GM03348 (cell line): ENCODE measurements around the gene TRAF2.
"Not testable (repeated sequence)": the region's sequence is repeated elsewhere in the genome, so short reads cannot be mapped to it uniquely, and the experiment has no call there.

Experiments
- DNase-seq: peaks from one replicate; pipeline ENCODE4 v3.0.0; 2012; ENCODE audit warnings: low spot score

The TRAF2 gene

GRCh38 chr9:136857581-136858412 lies 28.5 kb upstream of the TRAF2 start:
- no peak for DNase-seq

GRCh38 chr9:136858452-136858843 lies 27.9 kb upstream of the TRAF2 start:
- no peak for DNase-seq

DNA sequence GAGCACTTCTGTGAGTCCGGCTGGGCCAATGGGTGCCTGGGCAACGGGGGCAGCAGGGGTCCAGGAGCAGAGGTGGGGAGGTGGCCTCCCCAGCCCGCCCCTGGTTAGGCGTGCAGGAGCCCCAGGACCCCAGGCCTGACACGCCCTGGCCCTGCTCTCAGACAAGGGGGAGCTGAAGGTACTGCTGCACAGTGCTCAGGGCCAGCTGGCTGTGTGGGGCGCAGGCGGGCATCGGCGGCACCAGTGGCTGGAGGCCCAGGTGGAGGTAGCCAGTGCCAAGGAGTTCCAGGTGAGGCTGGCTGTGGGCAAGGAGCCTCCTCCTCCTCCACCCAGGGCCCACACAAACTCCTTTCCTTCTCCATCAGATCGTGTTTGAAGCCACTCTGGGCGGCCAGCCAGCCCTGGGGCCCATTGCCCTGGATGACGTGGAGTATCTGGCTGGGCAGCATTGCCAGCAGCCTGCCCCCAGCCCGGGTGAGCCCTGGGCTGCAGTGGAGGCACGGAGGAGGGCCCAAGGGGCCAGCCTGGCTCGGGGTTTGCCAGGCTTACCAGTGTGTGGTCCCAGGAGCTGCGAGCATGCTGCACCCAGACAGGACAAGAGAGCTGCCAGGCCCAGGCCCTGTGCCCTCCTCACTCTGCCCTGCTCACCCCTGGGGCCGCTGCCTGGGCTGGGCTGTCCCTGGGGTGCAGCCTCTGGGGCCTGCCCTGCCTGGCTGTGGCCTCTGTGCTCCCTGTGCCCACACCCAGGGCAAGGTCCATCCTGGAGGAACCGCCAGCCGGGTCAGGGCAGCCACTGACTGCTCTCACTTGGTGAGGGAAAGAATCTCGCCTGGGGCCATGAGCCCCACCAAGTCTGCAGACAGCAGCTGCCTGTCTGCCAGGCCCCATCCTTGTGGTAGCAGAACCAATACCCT lies 27.2 kb upstream of the TRAF2 start:
- DNase-seq = peak; percentile 49

GRCh38 chr9:136860529-136860928 lies 25.8 kb upstream of the TRAF2 start:
- no peak for DNase-seq

GRCh38 chr9:136860933-136861873 lies 25.1 kb upstream of the TRAF2 start:
- DNase-seq = no peak

- no peak for DNase-seq
These were observed 24.4 kb upstream of the TRAF2 start for GRCh38 chr9:136861874-136862457.

- no peak for DNase-seq
These were observed 23.3 kb upstream of the TRAF2 start for GRCh38 chr9:136862849-136863622.

GRCh38 chr9:136863623-136864273 lies 22.6 kb upstream of the TRAF2 start:
- no peak for DNase-seq

DNA sequence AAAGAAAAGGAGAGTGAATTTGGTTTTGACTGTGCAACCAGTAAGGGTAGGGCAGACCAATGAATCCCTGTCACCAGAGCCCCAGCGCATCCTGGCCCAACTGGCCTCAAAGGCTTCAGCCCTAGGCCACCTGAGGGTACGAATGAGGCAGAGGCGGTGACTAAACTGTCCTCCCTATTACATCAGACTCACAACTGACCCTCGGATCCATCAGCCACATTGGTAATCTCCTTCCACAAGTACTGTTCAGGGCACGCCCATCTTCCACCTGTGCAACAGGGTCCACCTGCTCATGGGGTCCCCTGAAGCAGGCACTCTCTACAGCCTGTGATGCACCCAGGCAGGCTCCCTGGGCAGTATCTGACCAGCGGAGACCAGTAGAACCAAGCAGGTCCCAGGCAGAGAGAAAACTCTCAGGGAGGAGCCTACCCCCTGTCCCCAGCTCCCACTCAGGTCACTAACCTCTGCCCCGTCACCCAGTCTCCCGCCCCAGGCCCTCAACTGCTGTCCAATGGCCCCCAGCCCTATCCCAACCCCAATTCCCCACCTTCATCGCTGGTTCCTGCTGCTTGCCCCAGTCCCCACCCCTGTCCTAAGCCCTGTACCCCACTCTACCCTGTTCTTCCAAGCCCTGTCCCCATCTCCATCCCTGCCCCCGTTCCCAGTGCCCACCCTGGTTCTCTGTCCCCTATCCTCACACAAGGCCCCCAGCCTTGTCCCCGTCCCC lies 21.1 kb upstream of the TRAF2 start:
- DNase-seq = no peak

GRCh38 chr9:136865768-136866103 lies 20.6 kb upstream of the TRAF2 start:
- DNase-seq = peak; percentile 44

DNA sequence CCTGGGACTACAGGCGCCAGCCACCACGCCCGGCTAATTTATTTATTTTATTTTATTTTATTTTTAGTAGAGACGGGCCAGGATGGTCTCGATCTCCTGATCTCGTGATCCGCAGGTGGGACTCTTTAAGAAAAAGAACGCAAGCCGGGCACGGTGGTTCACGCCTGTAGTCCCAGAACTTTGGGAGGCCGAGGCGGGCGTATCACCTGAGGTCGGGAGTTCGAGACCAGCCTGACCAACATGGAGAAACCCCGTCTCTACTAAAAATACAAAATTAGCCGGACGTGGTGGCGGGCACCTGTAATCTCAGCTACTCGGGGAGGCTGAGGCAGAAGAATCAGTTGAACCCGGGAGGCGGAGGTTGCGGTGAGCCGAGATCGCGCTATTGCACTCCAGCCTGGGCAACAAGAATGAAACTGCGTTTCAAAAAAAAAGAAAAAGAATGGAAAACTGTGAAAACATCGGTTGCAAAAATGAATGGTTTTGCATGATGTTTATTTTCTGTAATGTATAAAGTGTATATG lies 19.4 kb upstream of the TRAF2 start:
- DNase-seq = not testable (repeated sequence)

GRCh38 chr9:136867480-136867879 lies 18.8 kb upstream of the TRAF2 start:
- DNase-seq = no peak

DNA sequence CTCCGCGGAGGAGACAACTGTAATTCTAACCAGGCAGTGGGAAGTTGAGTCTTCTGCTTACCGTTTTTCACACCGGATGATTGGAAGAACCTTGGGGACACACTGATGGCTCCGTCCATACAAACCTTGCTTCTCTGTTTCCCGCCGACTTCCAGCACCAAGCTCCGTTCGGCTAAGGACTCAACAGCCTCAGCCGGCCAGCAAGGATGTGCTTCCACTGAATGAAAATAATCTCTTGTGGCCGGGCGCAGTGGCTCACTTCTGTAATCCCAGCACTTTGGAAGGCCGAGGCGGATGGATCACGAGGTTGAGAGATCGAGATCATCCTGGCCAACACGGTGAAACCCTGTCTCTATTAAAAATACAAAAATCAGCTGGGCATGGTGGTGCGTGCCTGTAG lies 18.4 kb upstream of the TRAF2 start:
- DNase-seq = no peak

DNA sequence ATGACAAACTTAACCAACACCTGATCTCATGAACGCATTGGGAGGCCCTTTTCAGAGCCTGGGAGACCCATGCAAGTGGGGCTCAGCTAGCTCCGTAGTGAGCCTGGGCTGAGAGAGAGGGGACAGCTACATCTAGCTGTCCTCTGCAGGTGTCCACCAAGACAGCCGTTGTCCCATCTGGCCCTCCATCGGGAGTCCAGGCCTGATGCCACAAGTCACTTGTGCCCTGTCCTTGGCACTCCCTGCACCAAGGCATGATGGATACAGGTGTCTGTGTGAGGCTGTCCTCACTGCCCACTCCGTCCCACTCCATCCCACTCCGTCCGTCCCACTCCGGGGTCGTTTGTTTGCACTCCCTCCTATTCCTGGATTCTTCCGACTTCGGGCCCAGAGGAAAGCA lies 17.7 kb upstream of the TRAF2 start:
- DNase-seq = no peak

- DNase-seq = not testable (repeated sequence)
These were observed 16.7 kb upstream of the TRAF2 start for GRCh38 chr9:136869611-136870010.

GRCh38 chr9:136875155-136875554 lies 11.2 kb upstream of the TRAF2 start:
- DNase-seq = no peak

- no peak for DNase-seq
These were observed 9.8 kb upstream of the TRAF2 start for GRCh38 chr9:136876476-136876875.

- DNase-seq = no peak
These were observed 5.7 kb upstream of the TRAF2 start for GRCh38 chr9:136880651-136881050.

GRCh38 chr9:136881691-136882108 lies 4.6 kb upstream of the TRAF2 start:
- no peak for DNase-seq
